HG03159 (cell line): Measurements from ENCODE around the gene ADAMTS12.

Experiments used
- ATAC-seq: cut with Tn5 transposase; IDR thresholded peaks from one replicate; pipeline ENCODE4 v1.9.1; 2021; ENCODE audit warnings: mild to moderate bottlenecking, moderate library complexity; ENCODE audit not compliant: unreplicated experiment

The ADAMTS12 gene

DNA sequence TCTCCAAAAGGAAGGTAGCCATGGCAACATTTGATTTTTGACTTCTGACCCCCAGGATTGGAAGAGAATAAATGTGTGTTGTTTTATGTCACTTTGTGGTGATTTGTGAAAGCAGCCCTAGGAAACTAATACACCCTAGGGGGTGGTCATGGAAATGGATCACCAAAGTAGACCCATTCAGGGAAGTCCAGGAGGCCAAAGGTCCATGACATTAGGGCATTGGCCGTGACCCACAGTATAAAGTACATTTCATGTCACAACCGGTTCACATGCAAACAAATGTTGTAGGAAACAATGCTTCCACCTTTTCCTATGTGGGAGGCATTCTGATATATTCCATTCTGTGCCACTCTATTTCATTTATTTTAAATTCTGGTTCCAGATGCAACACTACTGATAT is 128.4 kb downstream of the ADAMTS12 start:
- no peak for ATAC-seq

DNA sequence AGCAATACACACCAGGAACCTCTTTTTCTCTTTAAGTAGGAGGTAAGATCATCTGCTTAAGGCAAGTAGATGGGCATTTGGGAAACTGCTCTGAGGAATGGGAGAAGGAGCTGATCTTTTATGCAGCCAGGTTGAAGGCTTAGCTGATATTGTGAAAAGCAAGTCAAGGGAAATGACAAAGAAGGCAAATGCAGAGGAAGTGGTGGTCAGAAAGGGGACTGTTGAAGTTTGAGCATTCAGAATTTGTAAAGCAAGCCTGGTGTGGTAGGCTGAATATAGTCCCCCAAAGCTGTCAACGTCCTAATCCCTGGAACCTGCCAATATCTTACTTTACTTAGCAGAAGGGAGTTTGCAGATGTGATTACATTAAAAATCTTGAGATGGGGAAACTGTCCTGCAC is 128.9 kb downstream of the ADAMTS12 start:
- ATAC-seq, result no peak

DNA sequence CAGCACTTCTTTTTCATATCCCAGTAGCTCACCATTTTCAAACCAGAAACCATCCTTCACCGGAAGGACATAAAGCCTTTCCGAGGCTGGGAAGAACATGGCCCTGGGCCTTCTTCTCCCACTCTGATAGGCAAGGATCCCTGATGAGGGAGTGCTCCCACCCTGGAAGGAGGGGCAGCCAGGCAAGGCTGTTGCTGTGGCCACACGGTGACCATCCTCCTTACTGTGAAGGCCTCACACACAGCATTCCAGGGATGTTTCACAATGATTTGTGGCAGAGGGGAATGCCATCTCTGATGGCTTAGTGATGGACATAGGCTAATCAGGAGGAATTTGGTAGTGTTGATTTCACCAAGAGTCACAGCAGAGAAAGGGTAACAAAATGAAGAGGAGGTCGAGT is 130.7 kb downstream of the ADAMTS12 start:
- no peak for ATAC-seq

DNA sequence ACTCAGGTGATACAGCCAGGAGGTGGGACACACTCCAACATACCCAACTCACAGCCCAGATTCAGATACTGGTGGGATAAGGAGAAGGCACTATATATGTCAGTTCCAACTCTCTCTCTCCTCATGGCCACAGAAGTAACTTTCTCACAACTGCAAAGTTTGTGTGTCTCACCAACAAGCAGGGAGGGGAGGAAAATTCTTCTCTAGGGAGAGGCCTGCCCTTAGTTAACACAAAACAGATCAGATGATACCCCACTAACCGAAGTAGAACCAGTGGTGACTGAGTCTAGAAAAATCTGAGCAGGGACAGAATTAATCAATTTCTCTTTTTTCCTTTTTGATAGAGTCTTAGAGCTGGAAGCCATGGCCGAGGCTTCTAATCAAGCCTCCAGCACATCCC is 133.1 kb downstream of the ADAMTS12 start:
- no peak for ATAC-seq

DNA sequence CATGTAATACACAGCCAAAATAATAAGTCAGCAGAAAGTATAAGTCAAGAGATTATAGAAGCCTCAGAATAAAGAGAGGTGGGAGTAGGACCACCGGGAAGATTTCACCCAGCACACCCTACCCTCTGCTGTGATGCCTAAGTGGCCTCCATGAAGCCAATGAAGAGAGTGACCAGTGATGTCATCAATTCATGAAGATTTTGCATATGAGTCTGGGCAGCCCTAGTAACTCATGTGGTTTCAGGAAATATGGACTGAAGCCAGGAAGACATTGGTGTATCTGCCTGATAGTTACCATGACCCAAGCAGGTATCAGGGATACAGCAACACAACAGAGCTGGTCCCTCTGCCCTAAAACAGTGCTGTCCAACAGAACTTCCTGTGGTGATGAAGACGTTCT is 135.3 kb downstream of the ADAMTS12 start:
- ATAC-seq, result no peak

DNA sequence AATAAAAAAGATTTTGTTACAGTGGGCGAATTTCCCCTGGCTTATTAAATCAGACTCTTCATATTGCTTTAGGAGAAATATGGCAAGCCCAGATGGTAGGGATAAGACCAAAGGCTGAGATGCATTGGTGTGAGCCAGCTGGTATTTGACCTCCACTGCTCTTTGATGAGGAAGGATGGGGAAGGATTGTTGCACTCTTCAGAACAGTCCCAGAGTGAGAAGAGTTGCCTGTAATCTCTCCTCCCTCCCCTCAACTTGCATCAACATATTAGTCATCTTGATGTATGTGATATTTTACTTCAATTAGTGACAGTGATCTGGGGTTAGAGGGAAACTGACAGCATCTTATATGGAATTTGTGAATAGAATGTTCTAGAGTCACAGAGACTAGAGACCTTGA is 136.6 kb downstream of the ADAMTS12 start:
- no peak for ATAC-seq

DNA sequence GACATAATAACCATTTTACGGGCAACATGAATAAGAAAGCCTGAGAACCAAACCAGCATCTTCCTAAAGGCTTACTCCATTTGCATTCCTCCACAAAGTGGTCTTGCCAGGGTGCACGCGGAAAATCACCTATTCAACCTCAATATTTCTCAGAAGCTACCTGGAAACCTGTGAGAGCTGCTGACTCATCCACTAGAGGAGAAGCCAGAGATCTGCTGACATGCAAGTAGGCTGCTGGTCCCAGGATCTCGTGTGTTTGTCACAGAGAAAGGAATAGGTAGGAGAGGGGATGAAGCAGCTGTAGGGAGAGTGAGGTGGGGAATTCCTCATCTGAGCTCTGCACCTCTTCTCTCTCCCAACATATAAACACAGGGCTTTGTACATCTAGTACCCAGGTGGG is 138.1 kb downstream of the ADAMTS12 start:
- no peak for ATAC-seq

DNA sequence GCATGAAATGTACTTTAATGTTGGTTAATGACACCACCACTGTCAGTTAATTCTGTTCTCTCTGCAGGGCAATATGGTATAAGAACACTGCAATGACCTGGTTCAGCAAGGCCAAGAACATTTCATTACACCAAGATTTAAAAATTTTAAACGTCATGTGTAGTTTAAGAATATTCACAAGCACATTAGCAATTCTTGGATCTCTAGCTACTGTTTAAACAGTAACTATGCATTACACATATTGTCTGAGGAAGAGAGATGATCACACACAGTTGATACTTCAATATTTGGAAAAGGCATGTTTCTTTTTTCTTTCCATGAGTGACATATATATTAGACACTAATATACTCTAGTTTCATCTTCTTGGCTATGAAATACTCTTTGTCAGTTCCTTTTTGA is 143.0 kb downstream of the ADAMTS12 start:
- ATAC-seq, result no peak

DNA sequence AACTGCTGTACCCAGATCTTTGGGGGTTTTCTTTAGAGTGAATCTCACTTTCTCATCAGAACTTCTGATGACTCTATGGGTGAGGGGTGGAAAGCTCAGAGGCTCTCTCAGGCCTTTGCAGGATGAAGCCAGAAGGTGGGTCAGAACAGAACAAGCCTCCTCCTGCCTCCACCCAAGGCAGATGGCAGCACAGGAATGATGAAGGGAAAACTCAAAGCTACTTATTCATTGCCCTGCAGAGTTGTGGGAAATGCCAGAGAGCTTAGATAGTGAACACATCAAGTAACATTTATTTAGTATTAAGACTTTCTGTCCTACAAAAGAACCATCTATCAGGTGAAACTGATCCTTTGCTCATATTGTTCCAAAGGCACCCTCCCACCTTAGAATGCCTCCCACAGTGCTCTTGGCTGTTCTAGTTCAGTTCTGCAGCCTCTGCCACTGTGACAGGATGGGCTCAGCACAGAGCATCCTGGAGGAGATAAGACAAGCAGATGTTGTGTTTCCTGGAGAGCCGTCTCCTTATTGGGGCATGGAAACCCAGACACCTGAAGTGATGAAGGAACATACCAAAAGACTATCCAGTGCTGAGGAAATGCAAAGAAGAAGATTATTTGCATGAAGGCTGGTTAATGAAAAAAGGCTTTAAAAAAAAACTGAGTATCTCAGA is 146.6 kb downstream of the ADAMTS12 start:
- ATAC-seq, result no peak

DNA sequence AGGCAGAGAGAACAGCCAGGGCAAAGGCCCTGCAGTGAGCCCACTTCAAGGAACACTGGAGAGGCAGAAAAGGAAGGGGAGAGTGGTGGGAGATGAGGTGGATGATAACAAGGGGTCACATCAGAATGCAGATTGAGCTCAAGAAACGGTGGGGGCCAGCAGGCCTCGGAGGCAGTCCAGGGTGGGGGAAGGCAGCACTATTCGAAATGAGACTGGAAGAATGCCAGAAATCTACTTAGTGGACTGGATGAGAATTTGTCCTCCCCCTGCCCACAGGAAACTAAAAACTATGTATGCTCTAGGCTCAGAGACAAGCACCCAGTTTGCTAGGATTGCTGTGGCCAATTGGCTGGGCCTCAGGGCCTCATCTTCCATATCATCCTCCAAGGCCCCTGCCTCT is 148.7 kb downstream of the ADAMTS12 start:
- no peak for ATAC-seq

DNA sequence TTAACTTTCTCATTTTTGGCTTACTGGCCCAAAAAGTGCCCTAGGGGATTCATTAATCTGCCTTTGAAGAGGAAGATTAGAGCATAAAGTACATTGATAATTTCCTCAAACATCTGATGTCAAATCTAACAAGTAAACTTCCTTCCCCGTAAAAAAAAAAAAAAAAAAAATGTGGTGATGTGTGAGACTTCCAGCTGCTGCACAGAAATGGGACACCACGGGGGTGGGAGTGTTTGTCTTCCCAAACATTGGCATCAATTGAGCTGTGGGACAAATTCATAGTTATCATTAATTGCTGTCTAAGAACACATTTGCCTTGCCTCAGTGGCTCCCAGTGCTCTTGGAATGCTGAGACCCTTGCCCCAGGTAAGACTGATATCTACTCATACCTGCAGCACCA is 149.6 kb downstream of the ADAMTS12 start:
- ATAC-seq, result no peak

DNA sequence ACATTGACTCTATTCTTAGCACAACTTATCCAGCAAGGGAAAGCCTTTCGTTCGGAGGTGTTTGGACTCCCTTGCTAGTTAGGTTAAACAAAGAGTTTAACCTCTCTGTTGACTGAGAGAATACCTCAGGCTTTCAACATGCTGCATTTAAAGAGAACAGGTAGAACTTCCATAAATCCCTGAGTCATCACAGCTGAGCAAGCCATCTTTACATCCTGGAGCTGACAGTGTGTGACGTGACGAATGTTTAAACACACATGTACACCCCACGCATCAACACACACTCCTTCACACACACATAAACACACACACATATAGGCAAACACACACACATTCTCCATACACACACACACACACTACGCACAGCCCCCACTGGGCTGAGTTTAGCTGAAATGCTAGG is 152.8 kb downstream of the ADAMTS12 start:
- no peak for ATAC-seq

DNA sequence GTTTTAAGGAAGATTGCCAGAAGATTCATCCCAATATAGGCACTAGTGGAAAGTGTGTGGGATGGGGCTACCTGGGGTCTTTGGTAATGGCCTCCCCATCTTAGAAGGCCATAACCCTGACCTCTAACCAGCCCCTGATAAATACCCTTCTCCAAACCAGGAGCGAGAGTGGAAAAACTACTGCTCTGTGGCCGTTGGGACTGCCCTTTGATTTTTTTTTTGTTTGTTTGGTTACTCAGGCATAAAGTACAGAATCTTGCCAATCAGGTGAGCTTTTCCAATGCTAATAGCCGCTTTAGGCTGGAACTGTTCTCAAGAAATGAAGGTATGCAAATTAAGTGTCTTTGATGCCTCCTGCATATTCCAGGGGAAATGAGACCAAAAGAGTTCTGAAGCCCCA is 153.7 kb downstream of the ADAMTS12 start:
- ATAC-seq, result no peak

DNA sequence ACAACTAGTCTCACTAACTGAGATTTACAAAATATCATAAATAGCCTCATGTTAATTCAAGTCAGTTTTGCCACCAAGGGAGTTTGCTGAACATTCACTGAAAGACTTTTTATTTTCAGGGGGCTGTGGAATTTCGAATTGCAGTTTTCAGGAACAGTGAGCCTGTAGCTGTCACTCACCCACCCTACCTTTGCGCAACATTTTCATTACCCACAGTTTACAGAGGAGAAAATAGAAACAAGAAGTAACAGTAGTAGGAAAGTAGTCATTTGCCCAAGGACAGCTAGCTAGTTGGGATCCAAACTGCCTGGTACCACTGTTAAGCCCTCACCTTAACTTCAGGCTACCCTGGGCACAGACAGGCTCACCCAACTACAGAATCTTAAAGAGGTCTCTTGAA is 154.1 kb downstream of the ADAMTS12 start:
- ATAC-seq, result no peak

DNA sequence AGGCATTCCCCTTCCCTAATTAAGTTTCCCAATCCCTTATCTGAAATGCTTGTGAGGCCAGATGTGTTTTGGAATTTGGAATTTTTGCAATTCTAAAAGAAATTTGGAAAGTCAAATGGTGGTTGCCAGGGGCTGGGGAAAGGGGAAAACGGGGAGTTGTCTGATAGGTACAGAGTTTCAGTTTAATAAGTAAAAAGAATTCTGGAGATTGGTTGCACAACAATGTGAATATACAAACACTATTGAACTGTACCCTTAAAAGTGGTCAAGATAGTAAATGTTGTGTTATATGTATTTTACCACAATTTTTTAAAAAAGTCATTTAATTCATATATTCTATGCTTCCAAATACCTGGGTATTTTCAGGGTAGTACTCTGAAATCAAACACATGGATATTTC is 154.5 kb downstream of the ADAMTS12 start:
- ATAC-seq, result no peak

DNA sequence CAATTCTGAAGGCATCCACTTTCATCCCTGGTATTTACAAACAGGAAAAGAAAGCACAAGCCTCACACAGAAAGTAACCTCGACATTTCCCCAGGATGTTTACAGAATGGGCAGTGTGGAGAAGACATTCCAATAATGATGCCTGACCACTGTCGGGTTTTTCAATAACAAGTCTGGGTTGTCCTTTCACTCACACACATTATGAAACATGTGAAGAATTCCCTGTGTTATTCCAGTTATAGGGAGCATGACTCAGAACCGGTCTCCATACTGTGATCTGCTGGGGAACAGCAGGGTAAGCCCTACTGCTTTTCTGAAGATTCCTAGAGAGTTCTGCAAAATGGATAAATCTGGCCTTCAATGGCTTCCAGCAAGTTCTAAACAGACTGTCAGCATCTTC is 155.3 kb downstream of the ADAMTS12 start:
- no peak for ATAC-seq

DNA sequence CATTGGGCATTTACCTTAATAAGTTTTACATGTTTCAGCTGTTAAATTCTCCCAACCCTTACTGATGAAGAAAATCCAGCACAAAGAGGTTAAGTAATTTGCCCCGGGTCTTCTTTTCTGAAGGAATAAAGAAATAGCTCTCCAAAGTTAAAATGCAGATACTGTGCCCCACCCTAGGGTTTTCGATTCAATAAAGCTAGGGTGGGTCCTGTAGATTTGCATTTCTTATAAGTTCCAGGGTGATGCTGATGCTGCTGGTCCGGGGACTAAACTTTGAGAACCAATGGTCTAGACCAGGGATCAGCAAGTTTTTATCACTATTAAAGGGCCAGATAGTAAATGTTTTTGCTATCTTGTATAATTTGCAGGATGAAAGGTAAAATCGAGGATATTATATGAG is 156.7 kb downstream of the ADAMTS12 start:
- no peak for ATAC-seq

DNA sequence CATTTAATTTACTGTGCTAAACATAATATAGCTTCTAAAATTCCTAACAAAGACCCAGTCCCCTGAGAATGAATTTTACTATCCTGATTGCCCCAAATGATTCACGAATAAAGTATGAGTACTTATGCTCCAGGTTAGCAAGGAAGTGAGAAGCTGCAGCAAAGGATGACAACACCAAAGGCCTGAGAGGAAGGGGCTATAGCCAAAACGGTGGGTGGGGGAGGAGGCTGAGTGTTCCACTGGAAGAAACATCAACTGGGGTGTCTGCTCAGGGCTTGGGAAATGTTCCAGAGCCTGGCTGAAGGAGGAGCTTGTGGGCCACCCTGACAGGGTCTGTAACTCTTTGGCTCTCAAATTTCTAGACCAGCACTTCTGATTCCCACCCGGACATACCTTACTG is 157.3 kb downstream of the ADAMTS12 start:
- no peak for ATAC-seq

DNA sequence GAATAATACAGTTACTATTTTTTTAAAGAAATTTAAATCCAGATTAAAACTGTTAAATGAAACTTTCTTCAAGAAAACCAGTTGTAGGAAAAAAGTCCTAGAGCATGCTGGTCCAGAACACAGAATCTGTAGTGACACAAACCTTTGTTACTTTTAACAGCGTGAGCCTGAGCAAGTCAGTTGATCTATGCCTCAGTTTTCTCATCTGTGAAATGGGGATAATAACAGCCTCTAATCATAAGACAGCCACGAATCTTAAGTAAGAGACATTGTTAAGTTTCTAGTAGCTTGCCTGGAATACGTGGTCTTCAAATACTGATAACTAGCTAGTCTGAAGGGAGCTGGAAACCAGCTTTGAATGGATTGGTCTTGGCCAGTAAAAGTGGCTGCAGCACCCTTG is 158.6 kb downstream of the ADAMTS12 start:
- no peak for ATAC-seq

DNA sequence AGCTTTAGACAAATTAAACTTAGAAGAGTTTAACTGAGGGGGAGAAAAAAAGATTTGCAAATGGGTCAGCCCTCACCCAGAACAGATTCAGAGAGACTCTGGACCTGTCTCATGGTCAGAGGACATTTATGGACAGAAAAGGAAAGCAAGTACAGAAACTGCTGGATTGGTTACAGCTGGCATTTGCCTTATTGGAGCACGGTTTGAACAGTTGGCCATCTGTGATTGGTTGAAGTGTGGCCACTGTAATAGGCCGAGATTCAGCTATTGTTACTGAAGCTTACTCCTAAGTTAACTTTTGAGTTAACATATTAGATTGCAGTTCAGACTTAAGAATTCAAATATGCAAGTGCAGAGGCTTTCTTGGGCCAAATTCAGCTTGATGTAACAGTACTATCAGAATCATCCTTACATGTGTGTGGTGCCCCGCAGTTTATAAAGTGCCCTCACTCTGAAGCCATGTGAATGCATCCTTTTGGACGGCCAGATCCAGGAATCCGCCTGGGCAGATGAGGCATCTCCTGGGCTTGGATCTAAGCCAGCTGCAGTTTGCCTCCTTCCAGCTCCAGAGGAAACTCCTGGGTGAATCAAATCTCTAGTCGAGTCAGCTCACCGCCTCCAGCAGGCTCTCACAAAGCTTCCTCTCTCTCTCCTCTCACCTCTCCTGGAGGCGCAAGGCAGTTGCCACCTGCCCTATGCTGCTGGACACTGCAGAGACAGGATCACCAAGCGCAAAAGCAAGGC is 165.2 kb downstream of the ADAMTS12 start:
- ATAC-seq, result no peak

DNA sequence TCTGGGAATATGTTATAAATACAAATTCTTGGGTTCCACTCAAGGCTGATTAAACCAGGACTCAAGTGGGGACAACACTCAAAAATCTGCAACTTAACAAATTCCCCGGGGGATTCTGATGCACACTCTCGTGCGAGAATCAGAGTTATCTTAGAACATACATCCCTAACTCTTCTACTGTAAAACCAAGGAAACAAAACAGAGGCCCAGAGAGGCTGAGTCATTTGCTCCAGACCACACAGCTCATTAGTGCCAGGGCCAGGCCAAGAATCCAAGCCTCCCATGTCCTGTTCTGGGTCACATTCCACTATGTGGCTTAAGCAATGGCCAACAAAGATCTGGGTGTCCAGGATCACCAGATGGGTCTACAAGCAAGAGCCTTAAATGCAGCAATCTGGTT is 166.0 kb downstream of the ADAMTS12 start:
- no peak for ATAC-seq

DNA sequence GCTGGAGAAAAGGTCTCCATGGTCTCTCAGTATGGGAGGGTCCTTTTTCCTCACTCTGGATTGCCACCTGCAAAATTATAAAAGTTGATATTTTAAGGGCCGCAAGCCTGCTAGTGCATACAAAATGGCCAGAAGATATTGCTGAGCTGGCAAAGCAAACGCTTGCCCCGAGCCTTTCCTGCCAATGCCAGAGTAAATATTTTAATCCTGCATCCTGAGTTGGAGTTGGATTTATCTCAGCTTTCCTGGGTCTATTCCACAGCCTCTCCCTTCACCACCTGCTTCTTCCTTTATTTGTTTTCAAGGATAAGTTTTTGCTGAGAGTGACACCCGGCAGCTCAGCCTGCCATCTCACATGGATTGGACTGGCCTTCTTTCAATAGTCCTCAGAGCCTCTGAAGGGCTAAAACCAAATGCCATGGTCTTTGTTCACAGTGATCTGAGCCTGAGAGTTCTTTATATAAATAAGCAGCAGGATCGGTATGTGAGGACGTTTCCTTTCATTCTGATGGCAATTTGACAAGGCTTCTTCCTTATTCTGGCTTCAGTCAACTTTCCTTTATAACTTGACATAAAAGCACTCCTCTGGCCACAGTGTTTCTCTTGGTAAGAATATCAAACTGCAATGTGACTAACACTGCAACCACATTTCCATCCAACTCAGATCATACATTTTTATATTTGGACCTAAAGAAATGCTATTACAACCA is 170.1 kb downstream of the ADAMTS12 start:
- no peak for ATAC-seq
